HL-60 (cell line): ENCODE data around the gene CLIP2.

Experiments
- DNase-seq, 2 experiments: peaks; one replicate each; pipeline ENCODE4 v3.0.0-alpha.2; 2010 to 2020; ENCODE audit warnings: low read depth in 1 of 2, low spot score in 1 of 2
- H3K27ac ChIP-seq: fragments of 250-450 bp; sonication (Bioruptor Pico); replicated peaks from 2 replicates; pipeline ENCODE4 v1.5.1; 2020; ENCODE audit warnings: mild to moderate bottlenecking, moderate library complexity
- H3K27me3 ChIP-seq: fragments of 250-450 bp; sonication (Bioruptor Pico); 2 replicates; pipeline ENCODE4 v1.5.1; 2021; ENCODE audit warnings: mild to moderate bottlenecking, moderate library complexity; ENCODE audit not compliant: insufficient read depth, poor library complexity, severe bottlenecking
- H3K4me3 ChIP-seq: replicated peaks from 2 replicates; pipeline ENCODE4 v1.5.1; 2011; ENCODE audit warnings: mild to moderate bottlenecking, control low read depth, low read length; ENCODE audit not compliant: insufficient read depth
- CTCF ChIP-seq: IDR thresholded peaks from one replicate; pipeline ENCODE4 v1.5.1; 2011; ENCODE audit warnings: low read length, control low read depth, inconsistent platforms; ENCODE audit not compliant: insufficient read depth
- GABPA ChIP-seq: IDR thresholded peaks from 2 replicates; pipeline ENCODE4 v1.6.1; 2012; ENCODE audit warnings: low read depth
- POLR2AphosphoS5 ChIP-seq: IDR thresholded peaks from 2 replicates; pipeline ENCODE4 v1.6.1; 2012; ENCODE audit warnings: low read depth
- REST ChIP-seq: IDR thresholded peaks from 2 replicates; pipeline ENCODE4 v1.6.1; 2012; ENCODE audit warnings: low read depth; ENCODE audit not compliant: insufficient replicate concordance
- SPI1 ChIP-seq: IDR thresholded peaks from 2 replicates; pipeline ENCODE4 v1.6.1; 2012; ENCODE audit warnings: low read depth, mild to moderate bottlenecking, borderline replicate concordance

CLIP2 gene

GRCh38 chr7:74354009-74354408 lies 64.8 kb downstream of the CLIP2 start:
- no peak overlapping the region for H3K27ac ChIP-seq
- DNase-seq: no peak
- H3K4me3 ChIP-seq: no peak overlapping the region
- H3K27me3 ChIP-seq: no peaks in the 10 kb centered on the region
- no peak for TF ChIP-seq SPI1
- no peak for TF ChIP-seq GABPA
- no peak for TF ChIP-seq POLR2AphosphoS5
- no peak for TF ChIP-seq CTCF
- TF ChIP-seq REST: no peak

GRCh38 chr7:74355091-74355490 lies 65.9 kb downstream of the CLIP2 start:
- no peak overlapping the region for H3K4me3 ChIP-seq
- no peak for DNase-seq
- no peak overlapping the region for H3K27ac ChIP-seq
- TF ChIP-seq GABPA (no peak), REST (no peak)
- H3K27me3 ChIP-seq: no peaks in the 10 kb centered on the region

GRCh38 chr7:74356589-74357315 lies 67.5 kb downstream of the CLIP2 start:
- H3K27me3 ChIP-seq: no peaks in the 10 kb centered on the region
- no peak for DNase-seq
- no peak overlapping the region for H3K27ac ChIP-seq
- no peak overlapping the region for H3K4me3 ChIP-seq
- TF ChIP-seq REST: no peak
- TF ChIP-seq SPI1: no peak
- TF ChIP-seq GABPA: no peak
- TF ChIP-seq POLR2AphosphoS5: no peak
- TF ChIP-seq CTCF: no peak
